ENCODE results near the gene PPIE. TPM values are rescaled to one million over a fixed set of nuclear protein-coding genes. Genes with fewer than 3 reads are reported as not detected.
A peak's percentile ranks its signal among the peaks of the same experiment; 100 is the strongest.

Gene PPIE
- total RNA-seq (2014; rRNA removed; shearing (Covaris generic)), result 53.6 and 54.5 TPM in 2 replicates
- total RNA-seq (2022), result 64.8 and 71.9 TPM in 2 replicates
- percentile 74 among the genes with signal in this experiment for Bru-seq, nascent RNA
- percentile 73 among the genes with signal in this experiment for BruChase-seq, experiment 1, labeled RNA remaining after a 6-hour chase
- BruChase-seq, experiment 2, labeled RNA remaining after a 2-hour chase, result percentile 75 among the genes with signal in this experiment
- long read RNA-seq, transcript PPIE-201 (10 exons, 1,277 nt), result major isoform, 147 of 273 reads
- long read RNA-seq, partial matches to known transcripts, result 47 of 273 reads
- long read RNA-seq, other reads (novel, unspliced or antisense), result 67 of 273 reads

DNA sequence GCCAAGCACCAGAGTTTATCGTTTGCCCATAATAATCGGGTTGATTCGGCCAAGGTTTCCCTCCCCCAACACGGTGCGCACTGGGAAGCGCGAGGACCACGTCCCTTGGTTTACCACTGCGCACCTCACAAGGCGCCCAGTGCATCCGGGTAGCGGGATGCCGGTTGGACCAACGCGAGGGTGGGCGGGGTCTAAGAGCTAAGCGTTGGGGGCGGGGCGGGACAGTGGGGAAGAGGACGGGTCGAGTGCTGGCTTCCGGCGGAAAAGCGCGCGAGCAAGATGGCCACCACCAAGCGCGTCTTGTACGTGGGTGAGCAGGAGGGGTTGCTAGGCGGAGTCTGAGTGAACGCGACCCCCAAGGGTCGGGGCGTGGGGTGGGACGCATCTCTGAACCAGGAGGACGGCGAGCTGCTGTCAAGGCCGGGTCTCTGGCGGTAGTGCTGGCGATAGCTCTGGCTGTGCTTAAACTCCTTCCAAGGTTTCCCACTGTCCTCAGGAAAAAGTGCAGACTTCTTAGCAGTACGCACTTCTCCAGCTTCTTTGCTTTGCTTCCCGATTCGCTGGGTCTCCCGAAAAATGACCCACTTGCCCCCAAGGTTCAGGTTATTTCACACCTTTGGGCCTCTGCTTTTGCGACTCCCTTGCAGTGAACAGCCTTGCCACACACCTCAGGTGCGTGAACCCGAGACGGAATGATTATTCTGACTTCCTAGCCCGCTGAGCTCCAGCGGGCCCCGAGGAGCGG is at the start of gene PPIE:
Gene PPIE (plus strand): TSS at position 261 of the 745 bp plus-strand sequence. CDS start 19 bp downstream, at position 280.
- Histone ChIP-seq H4K20me1 (ENCODE audit: insufficient read depth, low read length) (no peaks in the 10 kb centered on the region), H3K4me2 (ENCODE audit: low read length) (peak within 1 kb of the TSS; percentile 86), H3K4me3 (ENCODE audit: low read depth, low read length, poor library complexity, severe bottlenecking) (peak within 1 kb of the TSS; percentile 89), H3K9me2 (ENCODE audit: insufficient read depth, low read length) (no peaks in the 10 kb centered on the region), H3K27ac (ENCODE audit: low read depth, low read length, poor library complexity, severe bottlenecking) (peak within 1 kb of the TSS; percentile 34), H3K79me2 (ENCODE audit: insufficient read depth, low read depth, low read length) (peaks cover 24% of the 10 kb centered on the region; the same call in 1 of the 2 replicates), H3K36me3 (ENCODE audit: insufficient read depth, low read length) (peaks cover 40% of the 10 kb centered on the region), H3K9me3 (ENCODE audit: low read length) (no peaks in the 10 kb centered on the region), H3K4me1 (ENCODE audit: insufficient read depth, low read length, poor library complexity, severe bottlenecking) (peaks cover 30% of the 10 kb centered on the region), H2AFZ (ENCODE audit: low read length) (peak within 1 kb of the TSS; percentile 73)
- POLR2A ChIA-PET, result interaction anchor here (0.5 to 1.8 kb wide), 7 partner anchors 8 to 156 kb away, joined by 3 to 5 read pairs (median 4); no protein-coding TSS in a partner anchor
- peak; percentile 97 for DNase-seq (ENCODE audit: low spot score)
- BruUV-seq (replicated peaks), result no TSS peak
- intact Hi-C loops (cut with micrococcal nuclease; ENCODE audit: unreplicated experiment), result no loop called here
- TF ChIP-seq, protein P1, sequence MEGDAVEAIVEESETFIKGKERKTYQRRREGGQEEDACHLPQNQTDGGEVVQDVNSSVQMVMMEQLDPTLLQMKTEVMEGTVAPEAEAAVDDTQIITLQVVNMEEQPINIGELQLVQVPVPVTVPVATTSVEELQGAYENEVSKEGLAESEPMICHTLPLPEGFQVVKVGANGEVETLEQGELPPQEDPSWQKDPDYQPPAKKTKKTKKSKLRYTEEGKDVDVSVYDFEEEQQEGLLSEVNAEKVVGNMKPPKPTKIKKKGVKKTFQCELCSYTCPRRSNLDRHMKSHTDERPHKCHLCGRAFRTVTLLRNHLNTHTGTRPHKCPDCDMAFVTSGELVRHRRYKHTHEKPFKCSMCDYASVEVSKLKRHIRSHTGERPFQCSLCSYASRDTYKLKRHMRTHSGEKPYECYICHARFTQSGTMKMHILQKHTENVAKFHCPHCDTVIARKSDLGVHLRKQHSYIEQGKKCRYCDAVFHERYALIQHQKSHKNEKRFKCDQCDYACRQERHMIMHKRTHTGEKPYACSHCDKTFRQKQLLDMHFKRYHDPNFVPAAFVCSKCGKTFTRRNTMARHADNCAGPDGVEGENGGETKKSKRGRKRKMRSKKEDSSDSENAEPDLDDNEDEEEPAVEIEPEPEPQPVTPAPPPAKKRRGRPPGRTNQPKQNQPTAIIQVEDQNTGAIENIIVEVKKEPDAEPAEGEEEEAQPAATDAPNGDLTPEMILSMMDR (conservative IDR thresholded peaks at IDR 0.05; ENCODE audit: low read length), result no peak
- no peak for TF ChIP-seq EZH2phosphoT487 (IDR thresholded peaks at IDR 0.05; ENCODE audit: borderline replicate concordance, low read depth, low read length)
- CTCF ChIA-PET (ENCODE audit: unreplicated experiment), result interaction anchor here (0.5 to 0.6 kb wide), 4 partner anchors 9 to 267 kb away, joined by 3 to 7 read pairs (median 4); partner anchors contain the start of gene NT5C1A

DNA sequence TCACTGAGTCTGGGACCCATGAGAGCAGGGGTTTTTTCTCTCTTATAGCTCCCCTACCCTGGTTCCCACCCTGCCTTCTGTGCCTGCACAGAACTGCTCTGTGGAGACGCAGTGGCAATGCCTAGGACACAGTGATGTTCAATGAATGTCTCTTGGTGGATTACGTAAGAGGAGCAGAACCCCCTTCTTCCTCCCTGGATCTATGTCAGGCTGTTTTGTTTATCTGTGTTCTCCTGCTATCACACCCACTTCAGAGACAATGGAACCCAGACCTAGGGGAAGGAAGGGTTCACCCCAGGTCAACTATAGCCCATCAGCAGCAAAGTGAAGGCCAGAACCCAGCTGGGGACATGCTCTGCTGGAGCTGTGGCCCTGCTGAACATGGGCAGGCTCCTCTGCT is 49.5 kb upstream of the PPIE start:
- ChIA-PET POLR2A (interaction anchor here (0.6 kb wide), 2 partner anchors 13 to 264 kb away, joined by 3 read pairs; no protein-coding TSS in a partner anchor), CTCF (ENCODE audit: unreplicated experiment) (no interaction called here)
- Histone ChIP-seq H3K27ac (ENCODE audit: low read depth, low read length, poor library complexity, severe bottlenecking) (no peak overlapping the region), H3K4me2 (ENCODE audit: low read length) (no peak overlapping the region), H3K9me3 (ENCODE audit: low read length) (no peaks in the 10 kb centered on the region), H3K79me2 (ENCODE audit: insufficient read depth, low read depth, low read length) (no peaks in the 10 kb centered on the region), H4K20me1 (ENCODE audit: insufficient read depth, low read length) (no peaks in the 10 kb centered on the region), H3K36me3 (ENCODE audit: insufficient read depth, low read length) (no peaks in the 10 kb centered on the region), H3K4me1 (ENCODE audit: insufficient read depth, low read length, poor library complexity, severe bottlenecking) (no peaks in the 10 kb centered on the region), H2AFZ (ENCODE audit: low read length) (no peak overlapping the region), H3K9me2 (ENCODE audit: insufficient read depth, low read length) (no peaks in the 10 kb centered on the region), H3K4me3 (ENCODE audit: low read depth, low read length, poor library complexity, severe bottlenecking) (no peak overlapping the region)
- no peak for DNase-seq (ENCODE audit: low spot score)
- TF ChIP-seq, protein P1 (conservative IDR thresholded peaks at IDR 0.05; ENCODE audit: low read length), result no peak
- no peak for TF ChIP-seq EZH2phosphoT487 (IDR thresholded peaks at IDR 0.05; ENCODE audit: borderline replicate concordance, low read depth, low read length)
- BruUV-seq (replicated peaks), result no TSS peak
- intact Hi-C loops (cut with micrococcal nuclease; ENCODE audit: unreplicated experiment), result no loop called here
